Upper lobe of left lung (tissue), 4 donors: ENCODE data around the gene FAM200C.

Source experiments
- EP300 ChIP-seq, 4 donors: sonication (generic); formaldehyde crosslinking; IDR thresholded peaks; one replicate each; pipeline ENCODE4 v1.5.1; 2017; ENCODE audit warnings: antibody characterized with exemption in 4 of 4, control low read depth in 2 of 4
- TF ChIP-seq, protein P1 (sequence below), 6 experiments: fragments of 450-650 bp in 4 of 6; fragments of 200-600 bp in 2 of 6; sonication (generic) in 2 of 6; IDR thresholded peaks; one replicate each; pipeline ENCODE4 v1.5.1; 2016 to 2019; ENCODE audit warnings: antibody characterized with exemption in 6 of 6

DNA sequence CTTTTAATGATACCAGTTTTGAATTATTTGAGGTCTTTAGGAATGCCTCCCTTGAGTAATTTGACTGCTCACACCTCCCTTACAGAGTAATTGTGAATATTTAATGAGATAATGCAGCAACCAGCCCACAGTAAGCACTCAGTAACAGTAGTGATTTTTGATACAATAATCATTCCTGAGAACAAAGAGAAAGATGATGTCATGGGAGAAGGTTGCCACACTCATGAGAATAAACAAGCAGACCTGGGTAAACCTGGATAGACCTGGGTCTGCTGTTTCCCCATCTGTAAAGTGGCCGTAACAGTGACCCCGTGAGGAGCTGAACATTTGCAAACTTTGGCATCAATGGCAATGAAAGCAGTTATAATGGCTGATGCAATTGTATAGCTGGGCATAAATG lies 33.6 kb downstream of the FAM200C start:
- no peak for TF ChIP-seq EP300 (IDR thresholded peaks at IDR 0.05)
- TF ChIP-seq, protein P1, sequence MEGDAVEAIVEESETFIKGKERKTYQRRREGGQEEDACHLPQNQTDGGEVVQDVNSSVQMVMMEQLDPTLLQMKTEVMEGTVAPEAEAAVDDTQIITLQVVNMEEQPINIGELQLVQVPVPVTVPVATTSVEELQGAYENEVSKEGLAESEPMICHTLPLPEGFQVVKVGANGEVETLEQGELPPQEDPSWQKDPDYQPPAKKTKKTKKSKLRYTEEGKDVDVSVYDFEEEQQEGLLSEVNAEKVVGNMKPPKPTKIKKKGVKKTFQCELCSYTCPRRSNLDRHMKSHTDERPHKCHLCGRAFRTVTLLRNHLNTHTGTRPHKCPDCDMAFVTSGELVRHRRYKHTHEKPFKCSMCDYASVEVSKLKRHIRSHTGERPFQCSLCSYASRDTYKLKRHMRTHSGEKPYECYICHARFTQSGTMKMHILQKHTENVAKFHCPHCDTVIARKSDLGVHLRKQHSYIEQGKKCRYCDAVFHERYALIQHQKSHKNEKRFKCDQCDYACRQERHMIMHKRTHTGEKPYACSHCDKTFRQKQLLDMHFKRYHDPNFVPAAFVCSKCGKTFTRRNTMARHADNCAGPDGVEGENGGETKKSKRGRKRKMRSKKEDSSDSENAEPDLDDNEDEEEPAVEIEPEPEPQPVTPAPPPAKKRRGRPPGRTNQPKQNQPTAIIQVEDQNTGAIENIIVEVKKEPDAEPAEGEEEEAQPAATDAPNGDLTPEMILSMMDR (IDR thresholded peaks at IDR 0.05): no peak
